ENCODE measurements around the gene IQSEC1.

- TF ChIP-seq POLR2A (conservative IDR thresholded peaks at IDR 0.05) (no peak), CEBPB (tag; IDR thresholded peaks at IDR 0.05) (no peak), BHLHE40 (IDR thresholded peaks at IDR 0.05; ENCODE audit: low read length) (no peak), RB1 (IDR thresholded peaks at IDR 0.05; ENCODE audit: low read depth) (no peak), MIER1 (IDR thresholded peaks at IDR 0.05; ENCODE audit: low read depth) (peak; percentile 99), ZNF407 (IDR thresholded peaks at IDR 0.05; ENCODE audit: low read depth) (no peak), CTCF (IDR thresholded peaks at IDR 0.05 in 2 of 3, conservative IDR thresholded peaks at IDR 0.05 in 1 of 3; ENCODE audit: insufficient read depth in 2 of 3, low read depth in 1 of 3, low read length in 3 of 3) (no peak), ZNF124 (CRISPR knock-in tag; IDR thresholded peaks at IDR 0.05) (no peak)
These were observed 193.9 kb downstream of the IQSEC1 start for GRCh38 chr3:12879191-12879815.
